ENCODE data around the gene UNC13D. TPM values are rescaled to one million over a fixed set of nuclear protein-coding genes. Genes with fewer than 3 reads are reported as not detected.
"Not testable (repeated sequence)": the region's sequence is repeated elsewhere in the genome, so short reads cannot be mapped to it uniquely, and the experiment has no call there.

Gene UNC13D
- total RNA-seq, 1 experiment from 2014 or later: 3.5 TPM

- no TSS peak for BruUV-seq (replicated peaks)
- POLR2A ChIA-PET: interaction anchor here (0.6 to 1.1 kb wide), 2 partner anchors 25 to 28 kb away, joined by 3 read pairs; no protein-coding TSS in a partner anchor
- H3K27me3 Mint-ChIP-seq (ENCODE audit: insufficient read depth, unreplicated experiment): no peaks in the 10 kb centered on the region
Observed at GRCh38 chr17:75811174-75811573, 33.0 kb downstream of the UNC13D start.

GRCh38 chr17:75810756-75811155 is 33.4 kb downstream of the UNC13D start:
- H3K9me3 Mint-ChIP-seq (ENCODE audit: unreplicated experiment); intact Hi-C loops (cut with micrococcal nuclease); CTCF ChIA-PET; H3K27ac Mint-ChIP-seq (ENCODE audit: low read depth, unreplicated experiment); H3K4me3 Mint-ChIP-seq (ENCODE audit: unreplicated experiment); BruUV-seq (replicated peaks); DNase-seq (ENCODE audit: unreplicated experiment); H3K27me3 Mint-ChIP-seq (ENCODE audit: insufficient read depth, unreplicated experiment): not testable (repeated sequence)
- Mint-ChIP-seq H3K4me1 (ENCODE audit: insufficient read depth, unreplicated experiment) (peaks cover 22% of the 10 kb centered on the region), H3K36me3 (ENCODE audit: insufficient read depth, unreplicated experiment) (peaks cover 17% of the 10 kb centered on the region)
- POLR2A ChIA-PET: interaction anchor here (0.6 to 1.1 kb wide), 3 partner anchors 15 to 27 kb away, joined by 3 to 4 read pairs (median 3); no protein-coding TSS in a partner anchor

More at GRCh38 chr17:75811174-75811573, 33.0 kb downstream of the UNC13D start:
- DNase-seq (ENCODE audit: unreplicated experiment): no peak
- peaks cover 22% of the 10 kb centered on the region for H3K4me1 Mint-ChIP-seq (ENCODE audit: insufficient read depth, unreplicated experiment)
- no peak overlapping the region for H3K27ac Mint-ChIP-seq (ENCODE audit: low read depth, unreplicated experiment)
- peaks cover 17% of the 10 kb centered on the region for H3K36me3 Mint-ChIP-seq (ENCODE audit: insufficient read depth, unreplicated experiment)
- TF ChIP-seq CTCF (IDR thresholded peaks at IDR 0.05; ENCODE audit: unreplicated experiment): no peak
- intact Hi-C loops (cut with micrococcal nuclease): no loop called here
- no peaks in the 10 kb centered on the region for H3K9me3 Mint-ChIP-seq (ENCODE audit: unreplicated experiment)
- CTCF ChIA-PET: no interaction called here
- no peak overlapping the region for H3K4me3 Mint-ChIP-seq (ENCODE audit: unreplicated experiment)

GRCh38 chr17:75810216-75810615 is 34.0 kb downstream of the UNC13D start:
- no peak for DNase-seq (ENCODE audit: unreplicated experiment)
- CTCF ChIA-PET: no interaction called here
- no peaks in the 10 kb centered on the region for H3K9me3 Mint-ChIP-seq (ENCODE audit: unreplicated experiment)
- POLR2A ChIA-PET: interaction anchor here (0.7 kb wide), 1 partner anchor 16 kb away, joined by 4 read pairs; no protein-coding TSS in a partner anchor
- H3K36me3 Mint-ChIP-seq (ENCODE audit: insufficient read depth, unreplicated experiment): peaks cover 17% of the 10 kb centered on the region
- no peaks in the 10 kb centered on the region for H3K27me3 Mint-ChIP-seq (ENCODE audit: insufficient read depth, unreplicated experiment)
- intact Hi-C loops (cut with micrococcal nuclease): no loop called here
- BruUV-seq (replicated peaks): no TSS peak
- H3K27ac Mint-ChIP-seq (ENCODE audit: low read depth, unreplicated experiment): no peak overlapping the region
- H3K4me3 Mint-ChIP-seq (ENCODE audit: unreplicated experiment): no peak overlapping the region
- TF ChIP-seq CTCF (IDR thresholded peaks at IDR 0.05; ENCODE audit: unreplicated experiment): no peak
- H3K4me1 Mint-ChIP-seq (ENCODE audit: insufficient read depth, unreplicated experiment): peaks cover 21% of the 10 kb centered on the region

- no TSS peak for BruUV-seq (replicated peaks)
- Mint-ChIP-seq H3K9me3 (ENCODE audit: unreplicated experiment) (no peaks in the 10 kb centered on the region), H3K4me3 (ENCODE audit: unreplicated experiment) (no peak overlapping the region), H3K4me1 (ENCODE audit: insufficient read depth, unreplicated experiment) (peaks cover 16% of the 10 kb centered on the region), H3K27me3 (ENCODE audit: insufficient read depth, unreplicated experiment) (no peaks in the 10 kb centered on the region), H3K36me3 (ENCODE audit: insufficient read depth, unreplicated experiment) (peaks cover 17% of the 10 kb centered on the region), H3K27ac (ENCODE audit: low read depth, unreplicated experiment) (no peak overlapping the region)
- ChIA-PET CTCF (no interaction called here), POLR2A (interaction anchor here (0.7 to 1.2 kb wide), 3 partner anchors 15 to 103 kb away, joined by 3 to 5 read pairs (median 5); no protein-coding TSS in a partner anchor)
- intact Hi-C loops (cut with micrococcal nuclease): no loop called here
- TF ChIP-seq CTCF (IDR thresholded peaks at IDR 0.05; ENCODE audit: unreplicated experiment): no peak
- DNase-seq (ENCODE audit: unreplicated experiment): no peak
Observed at GRCh38 chr17:75809631-75810111, 34.5 kb downstream of the UNC13D start.
